SHP77 treated with DMSO at 0.1 percent for 48 hours (cell line): ENCODE data around the gene WSCD1.

ENCODE experiments used
- DNase-seq: peaks from one replicate; lab custom pipeline; 2025; lab: John Stamatoyannopoulos, UW

The WSCD1 gene

DNA sequence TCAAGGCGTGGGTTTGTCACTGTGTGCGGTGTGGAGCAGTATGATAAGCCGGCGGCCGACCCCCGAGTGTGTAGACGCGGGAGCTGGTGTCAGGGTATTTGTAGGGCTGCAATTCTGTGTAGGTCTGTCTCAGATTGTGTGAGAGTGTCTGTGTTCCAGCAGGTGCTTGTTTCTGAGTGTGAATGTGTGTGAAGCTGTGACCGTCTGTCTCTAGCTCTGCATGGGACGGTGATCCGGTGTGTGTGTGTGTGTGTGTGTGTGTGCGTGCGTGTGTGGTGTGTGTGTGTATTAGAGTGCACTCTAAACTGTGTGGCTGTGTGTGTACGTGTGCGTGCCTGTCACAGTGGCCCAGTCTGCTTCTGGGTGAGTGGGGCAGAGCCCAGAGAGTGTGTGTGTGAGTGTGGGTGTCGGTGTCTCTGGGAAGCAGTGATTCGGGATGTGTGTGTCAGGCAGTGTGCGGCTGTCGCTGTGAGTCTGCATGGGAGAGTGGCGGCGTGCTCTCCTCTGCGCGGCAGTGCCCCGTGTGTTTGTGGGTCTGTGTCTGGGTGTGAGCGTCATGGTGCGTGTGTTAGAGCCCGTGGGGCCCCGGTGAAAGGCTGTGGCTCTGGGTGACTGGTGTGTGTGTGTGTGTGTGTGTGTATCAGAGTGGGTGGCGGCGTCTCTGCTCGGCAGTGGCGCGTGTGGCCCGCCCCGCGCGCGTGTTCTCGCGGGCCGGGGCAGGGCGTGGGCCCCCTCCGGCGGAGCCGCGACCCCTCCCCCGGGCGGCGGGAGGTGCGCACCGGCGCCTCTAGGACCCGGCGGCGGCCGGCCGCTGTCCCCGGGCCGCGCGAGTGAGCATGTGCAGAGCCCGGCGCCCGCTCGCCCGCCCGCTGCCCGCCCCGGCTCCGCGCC is at the start of gene WSCD1:
TSS of gene WSCD1 (plus strand) at position 841 of the 891 bp plus-strand sequence. CDS start 10,280 bp downstream, outside the sequence.
- DNase-seq: no peak

DNA sequence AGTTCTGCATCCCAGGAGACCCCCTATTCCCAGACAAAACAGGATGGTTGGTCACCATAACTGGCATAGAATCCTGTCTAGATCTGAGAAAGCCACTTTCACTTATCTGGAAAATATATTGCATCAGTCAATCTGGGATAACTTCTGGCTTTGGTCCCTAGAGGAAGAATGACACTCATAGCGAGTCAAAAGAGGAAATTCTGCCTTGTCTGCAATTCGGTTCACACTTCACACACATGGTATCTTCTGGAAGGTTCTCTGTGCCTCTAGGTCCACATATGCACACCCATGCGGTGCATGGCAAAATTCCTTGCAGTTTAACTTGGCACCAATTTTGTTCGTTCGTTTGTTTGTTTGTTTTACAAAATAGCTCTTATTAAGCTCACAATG is 49.2 kb upstream of the WSCD1 start:
- DNase-seq: no peak

DNA sequence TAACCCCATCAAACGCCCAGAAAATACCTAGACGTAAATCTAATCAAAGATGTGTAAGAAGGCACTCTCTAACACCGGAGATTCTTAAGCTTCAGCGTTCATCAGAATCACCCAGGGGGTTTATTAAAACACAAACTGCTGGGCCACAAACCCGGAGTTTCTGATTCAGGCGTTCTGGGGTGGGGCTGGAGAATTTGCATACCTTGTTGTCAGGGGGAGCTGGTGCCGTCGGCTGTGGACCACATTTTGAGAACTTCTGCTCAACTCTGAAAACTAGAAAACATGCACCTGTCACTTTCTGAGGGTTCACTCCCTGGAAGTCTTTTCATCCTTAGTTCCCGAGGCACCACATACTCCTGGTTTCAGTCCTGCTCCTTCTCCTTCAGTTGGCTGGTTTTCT is 48.6 kb upstream of the WSCD1 start:
- DNase-seq: no peak

DNA sequence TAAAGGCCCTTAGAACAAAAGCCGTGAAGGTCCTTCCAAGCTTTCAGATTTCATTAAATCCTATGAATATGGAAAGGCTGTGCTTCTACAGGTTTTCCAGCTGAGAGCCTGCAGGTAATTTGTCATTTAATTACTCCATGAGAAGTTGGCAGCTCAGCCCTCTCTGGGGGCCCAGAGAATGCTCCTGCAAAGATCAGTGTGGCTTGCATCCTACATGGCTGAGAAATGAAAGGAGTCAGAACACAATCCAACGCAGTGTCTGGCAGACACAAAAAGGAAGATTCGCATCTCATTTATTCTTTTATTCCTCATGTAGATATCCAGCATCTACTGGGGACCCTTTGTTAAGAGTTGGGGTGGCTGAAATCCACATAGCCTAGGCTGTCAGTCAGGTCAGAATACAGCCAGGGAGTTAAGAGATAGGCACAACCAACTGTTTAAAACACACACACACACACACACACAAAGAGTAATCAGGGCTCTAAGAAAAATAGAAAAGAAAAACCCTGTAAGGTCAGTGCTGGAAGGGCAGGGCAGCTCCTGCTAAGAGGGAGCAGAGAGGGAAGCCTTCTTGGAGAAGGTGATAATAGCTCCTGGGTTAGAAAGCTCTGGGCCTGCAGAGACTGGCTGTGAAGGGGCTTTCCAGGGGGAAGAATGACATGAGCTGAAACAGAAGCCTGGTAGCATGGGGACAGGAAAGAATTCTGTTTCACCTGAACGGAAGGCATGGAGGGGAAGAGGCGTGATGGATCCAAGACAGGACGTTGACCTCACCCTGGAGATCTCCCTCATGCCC is 46.9 kb upstream of the WSCD1 start:
- no peak for DNase-seq

DNA sequence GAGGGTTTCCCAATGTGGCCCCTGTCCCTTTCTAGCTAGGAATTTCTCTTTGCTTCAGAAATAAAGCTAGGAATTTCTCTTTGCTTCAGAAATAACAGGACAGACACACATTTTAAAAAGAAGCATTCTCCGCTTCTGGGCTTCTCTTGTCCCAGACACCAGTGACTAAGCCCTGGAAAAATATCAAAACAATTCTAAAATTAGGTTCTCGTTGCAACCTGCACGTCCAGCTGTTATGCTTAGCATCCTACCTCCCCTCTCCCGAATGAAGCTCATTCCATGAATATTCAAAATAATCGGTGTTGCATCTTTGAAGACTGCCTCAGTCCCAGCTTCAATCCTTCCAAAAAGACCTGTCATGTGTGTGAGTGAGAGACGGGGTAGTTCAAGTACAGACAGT is 45.6 kb upstream of the WSCD1 start:
- no peak for DNase-seq

DNA sequence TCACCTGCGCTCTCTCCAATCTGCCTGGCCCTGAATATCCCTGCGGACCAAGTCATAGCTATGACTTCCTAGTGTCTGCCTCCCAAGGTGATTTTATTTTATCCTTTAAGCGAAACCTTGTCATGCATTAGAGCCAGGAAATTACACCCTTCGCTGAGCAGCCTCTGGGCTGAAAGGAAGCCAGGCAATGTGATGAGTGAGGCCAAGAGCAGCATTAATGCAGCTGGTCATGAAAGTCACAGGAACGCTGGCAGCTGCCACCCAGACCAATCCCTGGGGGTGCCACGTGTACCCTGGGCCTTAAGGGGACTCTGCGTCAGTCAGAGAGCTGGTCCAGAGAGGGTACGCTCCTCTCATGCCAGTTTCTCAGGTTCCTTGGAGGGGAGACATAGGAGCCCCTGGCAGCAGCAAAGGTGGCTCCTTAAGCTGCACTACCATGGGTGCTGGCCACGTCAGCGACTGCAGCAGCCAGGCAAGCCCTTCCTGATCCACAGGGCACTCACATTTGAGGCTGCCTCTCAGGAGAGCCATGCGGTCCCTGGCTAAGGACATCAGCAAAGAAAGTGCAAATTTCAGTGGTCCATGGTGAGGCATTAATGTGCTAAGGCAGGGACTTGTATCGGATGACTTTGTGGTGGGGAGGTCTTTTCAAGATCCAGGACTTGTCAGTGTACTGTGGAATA is 42.7 kb upstream of the WSCD1 start:
- no peak for DNase-seq

DNA sequence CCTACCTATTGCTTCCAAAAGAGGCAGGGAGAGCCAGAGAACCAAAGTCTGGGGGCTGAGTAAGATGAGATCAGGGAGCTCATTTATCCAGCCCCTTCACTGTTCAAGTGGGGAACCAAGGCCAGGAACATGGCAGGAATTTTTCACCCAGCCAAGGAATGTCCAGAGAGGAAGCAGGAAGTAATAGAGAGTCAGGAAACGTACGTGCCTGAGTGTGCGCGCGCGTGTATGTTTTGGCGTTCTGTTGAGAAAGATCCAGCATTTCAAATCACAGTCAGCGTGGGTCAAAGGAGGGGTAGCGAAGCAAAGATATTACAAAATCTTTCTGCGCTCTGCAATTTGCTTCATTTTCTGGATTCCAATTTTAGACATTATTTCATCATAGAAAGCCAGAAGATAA is 41.9 kb upstream of the WSCD1 start:
- no peak for DNase-seq

DNA sequence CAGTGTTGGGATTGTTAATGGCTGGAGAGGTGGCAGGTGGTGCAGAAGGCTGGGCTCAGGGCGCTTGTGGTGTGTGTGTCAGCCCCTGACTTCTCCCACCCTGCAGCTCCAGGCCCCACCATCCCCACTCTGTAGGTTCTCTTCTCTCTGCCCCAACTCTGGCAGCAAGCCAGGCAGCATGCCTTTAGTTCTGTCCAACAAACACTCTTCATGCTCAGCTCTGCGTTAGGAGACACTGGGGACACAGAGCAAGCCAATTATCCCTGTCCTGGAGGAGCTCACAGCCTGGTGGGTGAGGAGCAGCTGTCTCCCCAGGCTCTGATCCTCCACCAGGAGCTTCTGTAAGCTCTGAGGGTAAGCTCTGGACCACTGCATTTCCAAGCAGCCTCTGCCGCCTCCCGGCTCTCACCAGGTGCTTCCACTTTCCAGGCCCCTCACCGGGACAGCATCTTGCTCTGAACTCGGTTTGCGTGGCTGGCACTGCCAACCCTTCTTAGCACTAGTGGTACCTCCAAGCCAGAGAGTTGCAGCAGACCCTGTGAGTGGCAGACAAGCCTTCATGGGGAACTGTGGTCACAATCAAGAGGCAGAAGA is 34.3 kb upstream of the WSCD1 start:
- DNase-seq: no peak

DNA sequence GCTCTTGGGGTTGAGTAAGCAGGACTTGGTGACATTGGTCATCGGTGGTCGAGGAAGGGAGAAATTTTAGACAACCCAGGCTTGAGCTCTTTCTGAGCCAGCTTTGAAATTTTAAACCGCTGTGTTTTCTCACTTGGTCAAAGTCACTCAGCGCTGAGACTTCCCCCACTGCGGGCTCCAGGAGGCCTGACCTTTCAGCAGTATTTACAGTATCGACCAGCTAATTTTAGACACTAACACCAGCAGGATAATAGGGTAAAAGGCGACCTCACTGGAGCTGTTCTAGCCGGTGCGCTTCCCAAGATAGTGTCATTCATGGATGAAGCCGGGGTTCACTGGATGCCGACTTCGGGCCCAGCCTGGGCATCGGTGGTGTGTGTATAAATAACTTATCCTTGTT is 29.7 kb upstream of the WSCD1 start:
- no peak for DNase-seq

DNA sequence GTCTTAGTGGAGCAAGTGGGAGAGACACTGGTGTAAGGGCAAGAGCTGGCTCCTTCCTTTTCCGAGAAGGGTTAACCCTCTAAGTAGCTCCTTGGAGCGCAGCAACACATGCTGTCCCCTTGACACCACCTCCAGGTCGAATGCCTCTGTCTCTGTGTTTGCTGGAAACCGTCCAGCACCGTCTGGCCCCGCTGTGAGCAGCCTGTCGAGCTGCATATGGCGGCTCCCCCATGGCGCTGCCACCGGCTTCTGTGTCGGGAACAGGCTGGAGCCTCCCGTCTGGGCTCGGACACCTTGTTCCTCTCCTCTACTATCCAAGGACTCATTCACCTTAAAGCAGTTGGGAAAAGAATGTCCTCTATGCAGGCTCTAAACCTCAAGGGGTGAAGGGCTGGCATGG is 28.9 kb upstream of the WSCD1 start:
- DNase-seq: no peak

DNA sequence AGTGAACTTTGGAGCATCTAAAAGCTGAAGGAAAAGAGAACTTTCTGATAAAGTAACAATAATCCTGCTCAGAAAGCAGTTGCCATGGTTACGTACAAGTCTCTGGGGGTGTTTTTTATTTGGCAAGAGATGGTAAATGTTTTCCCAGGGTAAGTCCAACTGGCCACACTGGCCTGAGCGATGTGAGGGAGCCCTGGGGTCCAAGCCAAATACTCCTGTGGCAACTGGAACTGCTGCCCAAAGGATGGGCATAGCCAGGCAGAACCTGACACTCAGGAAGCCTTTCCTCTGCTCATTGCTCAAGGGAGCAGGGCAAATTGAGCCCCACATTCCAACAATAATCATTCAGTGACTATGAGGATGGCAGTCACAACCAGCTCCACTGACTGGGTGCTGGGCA is 26.8 kb upstream of the WSCD1 start:
- no peak for DNase-seq

DNA sequence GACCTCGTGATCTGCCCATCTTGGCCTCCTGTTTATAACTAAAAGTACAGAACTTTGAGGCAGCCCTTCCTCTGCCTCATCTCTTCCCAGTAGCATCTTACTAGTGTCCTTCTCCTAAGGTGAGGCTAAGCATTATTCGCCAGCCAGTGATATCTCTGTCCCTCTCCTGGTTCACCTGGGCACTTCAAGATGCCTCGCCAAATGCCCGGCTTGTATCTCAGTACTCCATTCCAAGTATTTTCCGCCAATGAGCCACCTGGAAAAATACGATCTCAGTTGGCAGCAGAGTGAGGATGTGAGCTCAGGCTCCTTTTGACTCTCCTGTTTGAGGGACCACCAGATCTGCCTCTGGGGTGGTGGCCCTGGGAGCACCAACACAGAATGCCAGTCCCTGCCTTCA is 25.9 kb upstream of the WSCD1 start:
- DNase-seq: no peak

DNA sequence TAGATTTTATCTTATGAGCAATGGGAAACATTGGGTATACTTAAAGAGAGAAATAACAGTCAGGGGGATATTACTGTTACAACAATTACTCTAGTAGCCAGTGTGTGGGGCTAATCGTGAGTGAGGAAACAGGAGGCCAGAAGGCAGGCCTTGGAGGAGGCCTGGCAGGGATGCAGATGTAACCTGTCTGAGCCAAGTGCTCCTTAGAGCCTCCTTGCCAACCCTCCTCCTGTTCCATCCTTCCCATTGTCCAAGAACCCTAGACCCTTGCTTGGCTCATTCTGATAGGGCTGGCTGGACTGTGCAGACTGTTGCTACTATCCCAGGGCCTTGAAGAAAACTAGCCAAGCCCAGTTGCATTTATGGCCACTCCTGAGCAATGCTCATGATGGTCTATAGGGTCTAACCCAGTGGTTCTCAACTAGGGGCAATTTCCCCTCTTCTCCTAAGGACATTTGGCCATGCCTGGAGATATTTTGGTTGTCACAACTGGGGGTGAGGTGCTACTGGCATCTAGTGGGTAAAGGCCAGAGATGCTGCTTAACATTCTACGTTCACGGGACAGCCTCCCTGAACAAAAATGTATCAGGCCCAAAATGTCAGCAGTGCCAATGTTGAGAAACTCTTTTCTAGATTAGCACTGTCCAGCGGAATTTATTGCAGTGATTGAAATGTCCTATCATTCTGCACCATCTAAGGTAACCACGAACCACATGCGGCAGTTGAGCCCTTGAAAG is 24.4 kb upstream of the WSCD1 start:
- no peak for DNase-seq

DNA sequence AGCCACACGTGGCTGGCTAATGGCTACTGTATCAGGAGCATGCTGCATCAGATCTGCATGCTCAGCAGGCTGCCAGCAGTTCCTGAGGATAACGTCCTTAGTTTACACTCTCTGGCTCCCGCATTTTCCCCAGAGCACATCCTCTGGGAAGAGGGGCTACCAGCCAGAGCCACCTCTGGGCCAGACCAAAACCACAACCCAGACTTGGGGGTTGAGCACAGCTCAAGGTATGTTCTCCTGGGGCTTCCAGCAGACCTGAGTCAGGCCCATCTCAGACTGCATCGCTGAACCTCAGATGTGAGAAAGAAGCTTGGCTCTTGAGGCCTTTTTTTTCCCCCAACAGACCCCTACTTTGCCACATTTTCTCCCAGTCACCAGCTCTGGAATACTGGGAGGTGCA is 23.7 kb upstream of the WSCD1 start:
- no peak for DNase-seq

DNA sequence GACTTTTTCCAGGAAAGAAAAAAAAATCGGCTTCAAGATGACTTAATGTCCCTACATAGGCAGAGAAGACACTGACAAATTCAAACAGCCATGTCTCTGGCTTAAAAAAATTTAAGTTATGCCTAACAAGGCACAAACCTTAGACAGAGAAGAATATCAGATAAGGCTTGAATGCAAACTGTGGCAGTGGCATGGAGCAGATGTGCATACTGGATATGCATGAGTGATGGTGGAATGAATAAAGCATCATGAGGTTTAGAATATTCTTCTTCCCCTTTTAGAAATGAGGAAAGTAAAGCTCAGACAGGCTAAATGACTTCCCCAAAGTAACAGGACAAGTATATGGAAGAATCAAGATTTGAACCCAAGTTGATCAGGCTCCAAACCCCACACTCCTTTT is 23.2 kb upstream of the WSCD1 start:
- DNase-seq: no peak

DNA sequence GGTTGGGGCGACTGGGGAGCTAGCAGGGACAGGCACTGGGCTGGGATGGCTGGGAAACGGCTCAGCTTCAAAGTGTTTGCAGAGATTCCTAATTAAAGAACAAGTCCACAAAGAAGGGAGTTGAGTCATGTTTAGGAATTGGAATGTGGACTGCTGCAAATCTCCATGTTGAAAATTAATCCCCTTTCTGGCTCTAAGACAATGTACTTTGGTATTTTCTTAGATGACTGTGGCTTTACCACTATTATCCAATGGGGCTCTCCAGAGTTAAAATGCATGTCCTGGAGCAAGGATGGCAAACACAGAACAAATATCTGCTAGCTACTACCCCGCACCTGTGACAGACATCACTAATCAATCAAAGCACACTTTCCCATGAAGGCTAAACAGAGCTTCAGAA is 22.2 kb upstream of the WSCD1 start:
- no peak for DNase-seq

DNA sequence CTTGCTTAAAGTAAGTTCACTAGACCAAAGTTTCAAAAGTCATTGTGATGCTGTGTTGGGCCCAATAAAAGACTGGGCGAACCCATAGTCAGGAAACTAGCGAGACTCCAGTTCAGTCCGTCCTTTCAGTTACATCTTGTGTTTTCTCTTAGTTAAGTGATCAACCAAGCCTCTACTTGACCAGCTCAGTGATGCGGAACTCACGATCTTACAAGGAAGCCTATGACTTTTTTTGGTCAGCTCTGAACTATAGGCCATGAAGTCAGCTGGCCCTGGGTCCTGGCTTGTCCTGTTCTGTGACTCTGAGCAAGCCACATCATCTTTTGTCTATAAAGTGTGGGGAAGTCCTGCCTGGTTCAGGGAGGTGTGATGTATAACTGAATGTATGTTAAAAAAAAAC is 21.7 kb upstream of the WSCD1 start:
- DNase-seq: no peak

DNA sequence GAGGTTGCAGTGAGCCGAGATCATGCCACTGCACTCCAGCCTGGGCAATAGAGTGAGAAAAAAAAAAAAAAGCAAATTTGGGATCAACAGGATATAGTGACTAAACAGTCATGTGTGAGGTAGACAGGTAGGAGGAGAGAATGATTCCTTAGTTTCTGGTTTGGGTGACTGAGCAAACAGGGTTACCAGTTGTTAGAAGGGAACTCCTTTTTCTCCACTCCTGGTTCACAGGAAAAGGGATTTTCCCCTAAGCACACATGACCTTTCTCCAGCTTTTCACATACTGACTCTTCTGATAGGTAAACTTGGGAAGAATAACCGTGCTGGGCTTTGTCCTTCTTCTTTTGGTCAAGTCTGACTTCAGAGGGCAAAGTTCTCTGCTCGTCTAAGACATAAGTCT is 17.3 kb upstream of the WSCD1 start:
- DNase-seq: no peak

DNA sequence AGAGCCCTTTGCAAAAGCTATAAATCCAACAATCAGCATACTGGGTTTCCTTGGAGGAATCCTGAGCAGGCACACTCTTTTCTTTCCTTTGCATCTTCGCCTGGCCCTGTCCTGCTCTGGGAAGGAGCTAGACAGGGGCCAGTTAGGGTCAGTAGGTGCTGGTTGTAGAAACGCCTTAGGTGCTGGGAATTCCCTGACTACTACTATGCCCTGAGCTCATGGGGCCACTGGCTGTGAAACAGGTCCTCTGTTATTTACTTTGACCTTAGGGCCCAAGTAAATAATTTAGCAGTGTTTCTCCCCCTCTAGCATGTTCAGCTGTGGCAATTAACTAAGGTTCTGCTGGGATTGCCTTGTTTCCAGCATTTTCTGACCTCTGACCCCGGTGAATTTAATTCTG is 15.8 kb upstream of the WSCD1 start:
- no peak for DNase-seq

DNA sequence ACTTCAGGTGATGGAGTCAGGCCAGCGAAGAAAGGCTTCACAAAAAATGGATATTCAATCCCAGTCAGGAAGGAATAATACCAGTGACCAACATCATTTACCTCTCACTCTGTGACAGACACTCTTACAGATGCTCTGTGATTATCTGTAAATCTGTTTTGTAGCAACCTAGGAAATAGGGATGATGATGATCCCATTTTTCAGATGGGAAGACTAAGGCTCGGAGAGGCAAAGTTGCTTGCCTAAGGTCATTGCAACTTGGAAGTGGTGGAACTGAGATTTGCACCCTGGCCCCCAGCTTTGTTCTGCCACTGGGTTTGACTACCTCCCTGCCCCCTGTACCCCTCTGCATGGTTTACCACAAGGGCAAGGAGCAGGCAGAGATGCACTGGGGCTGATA is 14.1 kb upstream of the WSCD1 start:
- DNase-seq: no peak

DNA sequence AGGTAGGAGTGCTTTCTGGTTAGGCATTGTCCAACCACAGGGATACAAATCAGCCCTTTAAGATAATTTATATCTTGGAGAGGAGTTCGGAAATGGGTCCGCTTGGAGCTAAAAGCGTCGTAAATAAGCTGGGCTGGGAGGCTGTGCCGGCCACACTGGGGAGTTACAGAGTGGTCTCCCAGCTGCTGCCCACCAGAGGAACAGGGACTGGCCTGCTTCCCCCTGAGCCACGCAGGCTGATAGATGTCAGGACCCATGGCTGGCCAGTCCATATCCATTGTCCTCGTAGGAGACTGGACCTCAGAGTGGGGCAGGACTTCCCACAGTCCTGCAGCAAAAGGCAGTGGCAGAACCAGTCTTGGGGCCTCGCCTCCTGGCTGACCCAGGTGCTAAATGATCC is 12.6 kb upstream of the WSCD1 start:
- DNase-seq: no peak

DNA sequence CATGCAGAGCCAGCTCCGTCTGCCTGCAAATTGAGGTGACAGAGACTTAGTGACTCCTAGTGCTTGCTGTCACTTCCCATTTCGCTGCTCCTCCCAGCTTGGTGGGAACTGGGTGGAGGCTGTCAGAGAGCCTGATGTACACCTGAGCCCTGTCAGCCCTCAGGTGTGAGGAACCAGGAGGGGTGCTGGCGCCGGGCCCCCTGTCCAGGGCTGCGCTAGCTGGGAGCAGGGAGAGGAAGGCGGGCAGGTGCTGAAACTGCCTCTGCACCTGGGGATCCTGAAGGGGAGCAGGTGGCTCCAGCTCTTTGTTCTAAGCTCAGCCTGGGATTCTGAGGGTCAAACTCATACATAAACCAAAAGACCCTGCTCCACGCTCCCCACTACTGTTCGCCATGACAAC is 10.8 kb upstream of the WSCD1 start:
- DNase-seq: no peak
